ELF-1 (cell line): ENCODE measurements around the gene PANK4.
A peak's percentile ranks its signal among the peaks of the same experiment; 100 is the strongest.
"Not testable (repeated sequence)": the region's sequence is repeated elsewhere in the genome, so short reads cannot be mapped to it uniquely, and the experiment has no call there.

Source experiments
- DNase-seq: peaks from one replicate; pipeline ENCODE4 v3.0.0-alpha.2; 2016; ENCODE audit warnings: low read depth, low spot score

The PANK4 gene

DNA sequence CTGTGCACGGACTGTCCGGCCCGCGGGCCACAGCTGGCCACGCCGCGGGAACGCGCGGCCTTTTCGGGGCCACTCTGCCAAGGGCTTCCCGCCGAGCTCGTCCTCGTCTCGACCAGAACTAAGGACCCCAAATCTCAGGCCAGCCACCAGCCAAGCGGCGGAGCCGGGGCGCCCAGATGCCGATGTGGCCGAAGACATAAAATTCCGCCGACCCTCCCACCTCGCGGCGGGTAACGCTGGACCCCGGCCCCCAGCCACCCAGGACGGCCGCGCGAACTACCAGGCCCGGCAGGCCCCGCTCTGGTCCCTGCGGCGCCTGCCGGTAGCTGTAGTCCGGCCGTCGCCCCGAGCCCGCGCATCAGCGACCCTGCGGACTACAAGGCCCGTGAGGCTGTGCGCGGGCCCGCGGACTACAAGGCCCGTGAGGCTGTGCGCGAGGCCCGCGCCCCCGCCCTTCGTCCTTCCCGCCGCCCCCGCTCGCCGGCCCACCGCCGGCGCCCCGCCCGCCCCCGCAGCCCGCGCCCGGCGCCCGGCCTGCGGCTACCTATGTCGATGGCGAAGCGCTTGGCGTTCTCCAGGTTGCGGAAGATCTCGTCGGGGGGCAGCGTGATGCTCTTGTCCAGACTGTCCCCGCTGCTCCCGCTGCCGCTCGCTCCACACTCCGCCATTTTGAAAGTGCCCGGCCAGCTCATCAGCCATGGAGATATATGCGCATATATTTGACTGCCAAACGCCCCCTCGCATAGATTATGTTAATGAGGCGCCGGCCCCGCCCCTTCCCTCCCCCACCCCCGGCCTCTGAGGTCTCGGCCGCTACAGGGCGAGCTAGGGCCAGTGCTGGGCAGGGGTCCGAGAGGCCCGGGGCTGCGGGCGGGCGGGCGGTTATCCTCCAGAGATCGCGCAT, at the start of gene PANK4:
Gene PANK4 (minus strand): TSS at position 677 of the 904 bp plus-strand sequence. CDS start 9 bp downstream, at position 668.
- DNase-seq = peak; percentile 89

DNA sequence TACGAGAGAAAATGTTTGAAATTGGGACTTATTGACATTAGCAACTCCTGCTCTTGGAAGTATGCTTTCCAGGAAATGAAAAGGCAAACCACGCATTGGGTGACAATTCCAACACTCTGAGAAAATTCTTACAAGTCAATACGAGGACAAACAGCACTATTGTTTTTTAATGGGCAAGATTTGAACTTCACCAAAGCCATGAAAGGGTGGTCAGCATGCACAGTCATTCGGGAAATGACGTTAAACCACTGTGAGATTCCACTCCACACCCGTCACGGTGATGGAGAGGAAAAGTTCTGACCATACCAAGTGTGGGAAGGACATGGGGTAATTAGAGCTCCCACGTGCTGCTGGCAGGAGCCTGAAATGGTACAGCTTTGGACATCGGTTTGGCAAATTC, 48.0 kb upstream of the PANK4 start:
- DNase-seq = no peak

DNA sequence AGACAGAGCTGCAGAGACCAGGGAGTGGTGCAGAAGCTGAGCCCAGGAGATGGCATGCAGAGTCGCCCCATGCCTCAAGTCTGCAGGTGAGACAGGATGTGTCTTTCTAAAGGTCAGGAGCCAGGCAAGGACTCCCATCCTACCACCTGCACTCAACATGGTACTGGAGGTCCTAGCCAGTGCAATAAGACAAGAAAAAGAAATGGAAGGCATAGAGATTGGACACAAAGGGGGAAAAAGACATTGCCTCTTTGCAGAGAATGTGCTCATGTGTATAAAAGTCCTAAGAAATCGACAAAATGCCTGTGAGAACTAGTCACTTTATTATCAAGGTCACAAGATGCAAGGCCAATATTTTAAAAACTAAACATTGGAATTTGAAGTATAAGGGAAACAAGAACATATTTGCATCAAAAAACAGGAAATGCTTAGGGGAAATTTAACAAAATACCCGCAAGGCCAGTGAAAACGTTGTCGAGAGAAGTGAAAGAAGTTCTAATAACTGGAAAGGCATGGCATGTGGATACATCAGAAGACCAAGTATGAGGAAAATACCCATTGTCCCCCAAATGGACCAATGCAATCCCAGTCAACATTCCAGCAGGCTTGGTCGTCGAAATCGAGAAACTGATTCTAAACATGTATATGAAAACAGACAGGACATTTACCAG, 47.0 kb upstream of the PANK4 start:
- DNase-seq = no peak

DNA sequence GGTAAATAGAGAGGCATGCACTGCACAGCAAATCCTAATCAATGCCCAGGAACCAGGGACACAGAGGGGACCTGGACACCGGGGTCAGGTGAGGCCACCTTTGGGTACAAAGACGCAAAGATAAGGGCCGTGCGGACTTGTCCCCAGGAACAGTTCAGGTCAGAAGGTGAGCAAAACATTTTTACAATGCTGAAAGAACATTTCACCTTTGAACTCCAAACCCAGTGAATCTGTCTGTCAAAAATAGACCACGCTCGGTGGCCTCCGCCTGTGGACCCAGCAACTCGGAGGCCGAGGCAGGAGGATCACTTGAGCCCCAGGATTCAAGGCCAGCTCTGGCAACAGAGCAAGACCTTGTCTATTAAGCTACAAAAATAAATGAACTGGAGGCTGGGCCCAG, 45.0 kb upstream of the PANK4 start:
- no peak for DNase-seq

DNA sequence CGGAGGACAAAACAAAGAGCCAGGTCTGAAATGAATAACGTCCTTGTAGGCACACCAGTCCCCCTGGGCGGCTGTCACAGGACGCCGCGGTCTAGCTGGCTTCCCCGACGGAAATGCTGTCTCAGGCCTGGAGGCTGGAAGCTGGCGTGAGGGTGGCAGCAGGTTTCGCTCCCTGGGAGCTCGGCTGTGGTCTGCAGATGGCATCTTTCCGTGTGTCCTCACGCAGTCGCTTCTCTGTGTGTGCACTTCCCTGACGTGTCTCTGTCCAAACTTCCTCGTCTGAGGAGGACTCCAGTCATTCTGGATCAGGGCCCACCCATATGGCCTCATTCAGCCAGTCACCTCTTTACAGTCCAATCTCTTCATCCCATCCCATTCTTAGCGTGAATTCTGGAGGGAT, 43.9 kb upstream of the PANK4 start:
- no peak for DNase-seq

DNA sequence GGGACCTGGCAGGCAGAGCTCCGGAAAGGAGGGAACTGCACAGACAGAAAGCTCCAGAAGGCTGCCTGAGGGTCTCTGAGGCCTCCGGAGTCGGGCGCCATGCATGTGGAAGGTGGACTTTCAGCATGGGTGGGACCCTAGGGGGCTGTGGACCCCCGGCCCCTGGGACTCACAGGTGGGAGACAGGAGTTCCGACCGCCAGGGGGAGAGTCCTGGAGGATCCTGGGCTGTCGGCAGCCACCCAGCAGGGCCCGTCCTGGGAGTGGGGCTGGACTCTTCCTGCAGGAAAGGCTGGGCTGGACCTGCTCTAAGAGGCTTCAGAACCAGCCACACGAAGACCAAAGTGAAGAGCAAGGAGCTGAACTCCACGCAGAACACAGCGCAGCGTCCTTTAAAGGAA, 43.3 kb upstream of the PANK4 start:
- not testable (repeated sequence) for DNase-seq

DNA sequence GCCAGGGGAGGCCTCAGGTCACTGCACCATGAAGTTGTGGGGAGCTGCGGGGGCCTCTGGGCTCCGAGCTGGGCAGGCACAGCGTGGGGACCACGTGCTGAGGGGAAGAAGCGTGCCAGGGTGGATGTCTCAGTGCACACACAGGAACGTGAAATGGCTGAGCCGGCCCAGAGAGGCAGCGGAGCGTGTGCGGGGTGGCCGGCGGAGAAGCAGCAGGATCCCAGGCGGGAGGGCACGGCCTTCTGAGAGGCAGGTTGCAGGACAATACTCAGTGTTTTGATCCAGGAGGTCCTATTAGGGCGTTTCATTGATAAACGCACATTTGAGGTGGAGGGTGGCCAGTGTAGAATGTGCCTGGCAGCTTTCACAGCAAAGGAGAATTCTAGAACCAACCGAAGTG, 42.7 kb upstream of the PANK4 start:
- DNase-seq = no peak

DNA sequence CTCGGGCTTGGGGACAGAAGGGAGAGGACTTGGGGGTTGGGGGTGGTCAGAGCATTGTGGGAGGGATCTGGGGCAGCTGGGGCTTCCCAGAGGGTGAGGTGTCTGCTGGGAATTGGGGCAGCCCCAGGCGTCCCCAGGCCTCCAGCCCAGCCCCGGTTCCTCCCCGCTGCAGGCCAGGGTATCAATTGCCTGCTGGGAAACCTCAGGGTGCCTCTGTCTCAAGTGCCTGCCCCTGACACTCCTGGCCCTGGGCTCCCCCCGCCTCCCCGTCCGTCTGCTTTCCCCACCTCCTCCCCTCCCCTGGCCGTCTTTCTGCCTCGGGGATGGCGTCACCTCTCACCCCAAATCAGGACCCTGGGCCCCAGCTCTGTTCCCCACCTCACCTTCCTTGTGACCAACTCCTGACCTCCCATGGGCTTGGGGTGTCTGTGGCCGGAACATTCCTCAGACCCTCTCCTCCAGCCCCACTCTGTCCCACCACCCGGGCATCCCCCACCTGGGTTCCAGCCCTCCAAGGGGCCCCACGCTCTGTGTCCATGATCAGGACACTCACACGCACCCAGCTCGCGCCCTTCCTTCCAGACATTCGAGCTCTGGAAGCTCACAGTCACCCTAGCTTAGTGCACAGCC, 41.9 kb upstream of the PANK4 start:
- DNase-seq = not testable (repeated sequence)

DNA sequence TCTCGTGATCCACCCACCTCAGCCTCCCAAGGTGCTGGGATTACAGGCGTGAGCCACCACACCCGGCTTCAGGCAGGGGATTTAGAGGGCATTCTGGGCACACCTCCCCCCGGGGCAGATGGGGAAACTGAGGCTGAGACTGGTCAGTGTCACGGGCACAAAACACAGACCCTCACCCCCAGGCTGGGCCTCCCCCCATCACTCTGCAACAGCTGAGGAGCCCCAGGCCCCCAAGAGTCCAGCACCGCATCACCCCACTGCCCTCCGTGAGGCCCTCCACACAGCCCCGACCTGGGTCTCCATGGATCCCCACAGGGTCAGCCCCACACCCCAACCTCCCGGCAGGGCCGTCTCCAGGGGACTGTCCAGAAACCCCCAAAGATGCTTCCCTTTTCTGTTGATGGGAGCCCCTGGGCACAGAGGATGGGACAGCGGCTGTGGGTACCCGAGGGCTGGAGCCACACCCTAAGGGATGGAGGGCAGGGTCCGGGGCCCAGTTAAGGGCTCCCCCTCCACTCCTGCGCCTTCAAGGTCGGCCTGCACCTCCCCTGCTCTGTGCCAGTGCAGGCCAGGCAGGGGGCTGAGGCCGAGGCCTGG, 40.8 kb upstream of the PANK4 start:
- DNase-seq = no peak

DNA sequence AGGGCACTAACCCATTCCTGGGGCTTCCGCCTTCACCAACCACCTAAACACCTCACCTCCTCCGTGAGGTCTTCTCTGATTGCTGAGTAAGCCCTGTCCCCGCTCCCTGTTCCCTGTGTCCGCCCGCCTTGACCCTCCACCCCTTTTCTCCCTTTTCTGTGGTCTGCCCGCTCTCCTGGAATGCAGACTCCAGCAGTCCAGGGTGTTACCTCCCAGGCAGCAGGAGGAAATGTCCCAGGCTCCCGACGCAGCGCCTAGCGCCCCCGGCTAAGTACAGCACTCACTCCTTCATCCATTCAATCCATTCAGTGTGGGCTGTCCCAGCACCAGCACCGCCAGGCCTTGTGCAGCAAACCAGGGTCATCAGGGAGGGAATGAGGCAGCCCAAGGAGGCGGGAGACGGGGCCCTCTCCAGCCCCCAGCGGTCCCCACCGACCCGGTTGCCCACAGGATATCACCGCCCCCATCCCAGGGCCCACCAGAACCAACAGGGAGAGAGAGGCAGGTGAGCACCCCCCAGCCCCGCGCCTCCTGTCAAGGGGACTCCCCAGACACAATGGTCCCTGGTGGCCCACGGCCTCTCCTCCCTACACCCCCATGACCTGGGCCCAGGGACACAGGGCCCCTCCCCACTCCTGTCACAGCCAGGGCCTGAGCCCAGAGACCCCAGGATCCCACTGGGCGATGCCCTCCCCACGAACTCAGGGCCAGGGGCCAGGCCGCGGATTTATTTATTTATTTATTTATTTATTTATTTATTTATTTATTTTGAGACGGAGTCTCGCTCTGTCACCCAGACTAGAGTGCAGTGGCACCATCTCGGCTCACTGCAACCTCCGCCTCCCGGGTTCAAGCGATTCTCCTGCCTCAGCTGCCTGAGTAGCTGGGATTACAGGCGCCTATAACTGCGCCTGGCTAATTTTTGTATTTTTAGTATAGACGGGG, 40.0 kb upstream of the PANK4 start:
- peak; percentile 94 for DNase-seq

DNA sequence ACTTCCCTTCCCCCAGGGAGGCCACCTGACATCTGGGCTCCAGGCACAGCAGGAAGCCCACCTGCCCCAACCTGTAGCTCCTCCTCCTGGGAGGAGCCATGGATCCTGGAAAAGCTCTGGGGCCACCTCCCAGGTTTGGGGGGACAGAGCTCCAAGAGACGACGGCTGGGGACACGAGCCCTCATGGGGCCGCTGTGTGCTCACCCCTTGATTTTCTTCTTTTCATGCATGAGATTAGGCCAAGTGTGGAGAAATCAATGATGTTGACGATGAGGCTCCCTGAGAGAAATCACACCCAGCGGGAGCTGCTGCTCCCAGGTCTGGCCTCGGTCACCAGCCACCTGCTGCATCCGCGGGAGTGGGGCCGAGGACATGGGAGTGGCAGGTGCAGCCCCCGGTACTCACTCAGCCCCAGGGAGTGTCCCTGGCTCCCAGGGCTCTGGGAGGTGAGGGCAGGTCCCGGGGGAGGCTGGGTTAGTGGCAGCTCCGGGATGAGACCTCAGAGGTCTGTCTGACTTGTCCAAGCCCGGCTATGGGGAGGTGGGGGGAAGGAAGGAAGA, 38.5 kb upstream of the PANK4 start:
- DNase-seq = no peak

DNA sequence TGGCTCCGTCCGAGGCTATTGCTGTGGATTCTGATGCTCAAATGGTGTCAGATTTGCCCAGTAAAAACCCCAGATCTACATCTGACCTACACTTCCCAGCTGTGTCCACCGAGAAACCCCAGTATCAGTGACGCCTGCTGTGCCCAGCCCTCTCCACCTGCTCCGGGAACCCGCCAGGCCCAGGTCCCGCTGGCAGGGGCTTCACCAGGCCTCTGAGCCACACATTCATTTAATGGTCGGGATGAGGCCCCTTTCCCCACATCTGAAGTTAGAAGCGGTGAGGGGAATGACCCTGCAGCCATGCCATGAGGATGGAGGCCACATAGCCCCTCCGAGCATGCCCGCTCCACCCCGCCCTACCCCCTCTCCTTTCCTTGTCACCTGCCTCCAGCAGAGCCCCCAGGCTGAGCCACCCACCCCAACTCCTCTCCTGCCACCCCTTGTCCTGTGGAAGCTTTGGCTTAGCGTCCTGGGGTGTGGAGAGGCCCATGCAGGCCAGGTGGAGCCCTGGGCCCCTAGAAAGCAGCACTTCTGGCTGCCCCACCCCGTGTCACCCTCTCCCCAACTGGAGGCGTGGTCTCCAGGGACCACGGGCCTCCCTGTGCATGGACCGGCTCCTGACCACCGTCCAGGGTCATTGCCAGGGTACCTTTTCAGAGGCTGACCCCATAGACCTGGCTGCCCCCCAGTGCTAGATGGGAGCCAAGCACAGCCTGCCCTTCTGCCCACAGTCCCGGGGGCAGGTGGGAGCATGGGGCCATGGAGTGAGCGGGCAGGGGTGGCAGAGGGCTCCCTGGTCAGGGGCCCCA, 37.8 kb upstream of the PANK4 start:
- no peak for DNase-seq

DNA sequence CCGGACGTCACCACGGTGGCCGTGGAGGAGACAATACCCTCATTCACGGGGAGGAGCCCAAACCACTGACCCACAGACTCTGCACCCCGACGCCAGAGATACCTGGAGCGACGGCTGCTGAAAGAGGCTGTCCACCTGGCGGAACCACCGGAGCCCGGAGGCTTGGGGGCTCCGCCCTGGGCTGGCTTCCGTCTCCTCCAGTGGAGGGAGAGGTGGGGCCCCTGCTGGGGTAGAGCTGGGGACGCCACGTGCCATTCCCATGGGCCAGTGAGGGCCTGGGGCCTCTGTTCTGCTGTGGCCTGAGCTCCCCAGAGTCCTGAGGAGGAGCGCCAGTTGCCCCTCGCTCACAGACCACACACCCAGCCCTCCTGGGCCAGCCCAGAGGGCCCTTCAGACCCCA, 36.8 kb upstream of the PANK4 start:
- no peak for DNase-seq

DNA sequence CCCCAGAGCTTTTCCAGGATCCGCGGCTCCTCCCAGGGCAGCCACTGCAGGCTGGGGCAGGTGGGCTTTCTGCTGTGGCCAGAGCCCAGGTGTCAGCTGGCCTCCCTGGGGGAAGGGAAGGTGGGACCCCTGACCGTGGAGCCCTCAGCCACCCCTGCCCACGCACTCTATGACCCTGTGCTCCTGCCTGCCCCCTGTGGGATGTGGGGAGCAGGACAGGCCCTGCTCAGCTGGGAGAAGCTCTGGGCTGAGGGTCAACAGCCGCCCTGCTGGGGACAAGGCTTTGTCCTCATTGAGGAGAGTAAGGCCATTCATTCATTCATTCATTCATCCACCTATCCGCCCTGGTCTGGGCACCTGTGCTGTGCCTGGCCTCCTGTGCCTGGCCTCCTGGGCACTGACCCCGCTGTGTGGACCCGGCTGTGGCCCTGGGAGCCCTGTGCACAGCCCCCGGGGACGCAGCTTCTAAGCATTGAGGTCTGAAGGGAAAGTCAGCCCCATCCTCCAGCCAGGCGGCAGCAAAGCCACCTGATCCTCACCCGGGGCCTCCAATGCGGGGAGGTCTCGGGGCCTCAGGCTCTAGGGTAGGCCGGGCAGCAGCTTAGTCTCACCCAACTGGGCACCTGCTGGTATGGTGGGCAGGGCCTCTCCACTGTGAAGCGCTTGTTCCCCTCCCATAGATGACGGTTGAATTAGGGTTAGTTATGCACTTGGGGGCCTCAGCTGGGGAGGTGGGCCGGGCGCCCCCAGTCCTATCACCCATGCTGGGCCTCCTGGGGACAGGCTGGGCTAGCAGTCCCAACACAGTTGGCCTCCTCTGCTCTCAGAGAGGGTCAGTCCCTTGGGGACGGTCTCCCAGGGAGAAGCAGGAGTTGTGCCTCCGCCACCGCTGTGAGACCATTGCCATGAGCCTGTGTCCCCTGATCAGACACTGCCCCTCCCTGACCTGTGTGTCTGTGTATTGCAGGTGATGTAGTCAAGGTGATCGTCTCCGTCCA, 35.8 kb upstream of the PANK4 start:
- no peak for DNase-seq

DNA sequence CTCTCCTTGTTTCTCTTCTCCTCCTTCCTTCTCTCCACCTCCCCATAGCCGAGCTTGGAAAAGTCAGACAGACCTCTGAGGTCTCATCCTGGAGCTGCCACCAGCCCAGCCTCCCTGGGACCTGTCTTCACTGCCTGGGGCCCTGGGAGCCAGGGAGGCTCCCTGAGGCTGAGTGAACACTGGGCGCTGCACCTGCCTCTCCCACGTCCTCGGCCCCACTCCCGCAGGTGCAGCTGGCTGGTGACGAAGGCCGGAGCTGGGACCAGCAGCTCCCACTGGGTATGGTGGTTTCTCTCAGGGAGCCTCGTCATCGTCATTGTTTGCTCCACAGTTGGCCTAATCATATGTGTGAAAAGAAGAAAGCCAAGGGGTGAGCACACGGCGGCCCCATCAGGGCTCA, 35.0 kb upstream of the PANK4 start:
- no peak for DNase-seq

DNA sequence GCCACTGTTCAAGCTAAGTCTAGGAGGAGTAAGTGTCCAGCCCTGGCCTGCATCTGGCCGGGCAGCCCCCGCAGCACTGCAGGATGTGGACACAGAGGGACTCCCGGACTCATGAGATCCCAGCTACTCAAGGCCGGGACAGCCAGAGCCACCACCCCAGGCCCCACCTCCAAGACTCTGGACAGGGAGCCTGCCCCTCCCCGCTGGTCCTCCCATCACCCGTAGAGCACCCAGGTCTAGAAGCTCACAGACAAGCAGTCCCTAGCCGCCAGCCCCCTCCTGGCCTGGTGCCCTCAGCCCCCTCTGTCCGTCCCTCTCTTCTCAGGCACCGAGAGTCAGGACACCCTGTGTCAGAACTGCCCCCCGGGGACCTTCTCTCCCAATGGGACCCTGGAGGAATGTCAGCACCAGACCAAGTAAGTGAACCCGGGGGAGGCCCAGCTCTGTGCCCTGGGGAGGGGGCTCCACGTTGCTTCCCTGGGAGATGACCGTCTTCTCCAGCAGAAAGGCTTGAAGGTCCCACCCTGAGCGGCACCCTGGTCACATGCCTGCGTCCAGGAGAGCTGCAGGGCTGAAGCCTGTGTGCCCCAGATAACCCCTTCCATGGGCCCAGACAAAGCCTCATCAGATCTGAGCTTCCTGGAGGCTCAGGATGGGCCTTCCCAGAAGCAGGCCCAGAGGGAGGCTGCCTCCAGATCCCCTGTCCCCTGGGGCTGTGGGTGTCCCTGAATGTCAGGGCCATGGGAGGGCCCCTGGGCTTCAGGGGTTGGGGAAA, 34.1 kb upstream of the PANK4 start:
- DNase-seq = no peak

DNA sequence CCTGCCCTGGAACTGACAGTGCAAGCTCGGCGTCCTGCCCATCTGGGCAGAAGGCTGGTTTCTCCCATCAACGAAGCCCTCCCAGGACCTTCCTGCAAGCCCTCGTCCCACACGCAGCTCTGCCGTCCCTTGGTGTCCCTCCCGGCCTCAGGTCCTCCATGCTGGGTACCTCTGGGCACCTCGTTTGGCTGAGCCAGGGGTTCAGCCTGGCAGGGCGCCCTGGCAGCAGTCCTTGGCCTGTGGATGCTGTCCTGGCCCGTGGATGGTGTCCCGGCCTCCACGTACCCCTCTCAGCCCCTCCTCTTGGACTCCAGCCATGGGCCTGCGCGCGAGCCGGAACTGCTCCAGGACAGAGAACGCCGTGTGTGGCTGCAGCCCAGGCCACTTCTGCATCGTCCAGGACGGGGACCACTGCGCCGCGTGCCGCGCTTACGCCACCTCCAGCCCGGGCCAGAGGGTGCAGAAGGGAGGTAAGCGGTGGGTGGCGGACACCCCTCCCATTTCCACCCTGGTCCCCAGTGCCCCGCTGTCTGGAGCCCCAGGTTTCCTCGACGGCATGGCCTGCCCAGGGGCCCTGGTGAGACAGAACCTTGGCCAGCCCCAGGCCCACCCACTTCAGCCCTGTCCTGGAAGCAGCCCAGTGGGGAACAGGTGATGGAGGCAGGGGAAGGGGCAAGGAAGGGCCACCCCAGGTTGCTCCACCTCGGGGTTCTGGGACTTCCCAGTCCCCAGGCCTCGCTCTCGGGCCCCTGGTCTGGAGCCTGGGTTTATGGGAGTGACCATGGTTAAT, 33.3 kb upstream of the PANK4 start:
- DNase-seq = no peak
